MM.1S (cell line): ENCODE data around the gene KPNA4.

Source experiments
- EZH2 ChIP-seq: fragments of 300-600 bp; sonication (generic); optimal IDR thresholded peaks from 2 replicates; pipeline ENCODE3; 2017; ENCODE audit warnings: low read depth, mild to moderate bottlenecking, antibody characterized with exemption, low read length, mixed read lengths
- TF ChIP-seq, protein P1 (sequence below): fragments of 300-600 bp; sonication (generic); IDR thresholded peaks from 2 replicates; pipeline ENCODE4 v1.5.1; 2016; ENCODE audit warnings: antibody characterized with exemption, low read length, mixed read lengths

DNA sequence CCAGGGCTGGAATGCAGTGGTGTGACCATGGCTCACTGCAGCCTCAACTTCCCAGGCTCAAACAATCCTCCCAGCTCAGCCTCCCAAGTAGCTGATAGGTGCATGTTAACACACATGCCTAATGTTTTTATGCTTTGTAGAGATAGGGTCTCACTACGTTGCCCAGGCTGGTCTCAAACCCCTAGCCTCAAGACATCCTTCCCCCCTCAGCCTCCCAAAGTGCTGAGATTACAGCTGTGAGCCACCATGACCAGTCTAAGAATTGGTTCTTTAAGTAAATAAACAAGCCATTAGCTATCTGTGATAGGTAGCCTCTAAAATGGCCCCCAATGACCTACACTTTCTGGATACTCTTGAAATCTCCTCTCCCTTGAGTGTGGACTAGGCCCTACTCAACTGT lies 119.5 kb downstream of the KPNA4 start:
- TF ChIP-seq, protein P1, sequence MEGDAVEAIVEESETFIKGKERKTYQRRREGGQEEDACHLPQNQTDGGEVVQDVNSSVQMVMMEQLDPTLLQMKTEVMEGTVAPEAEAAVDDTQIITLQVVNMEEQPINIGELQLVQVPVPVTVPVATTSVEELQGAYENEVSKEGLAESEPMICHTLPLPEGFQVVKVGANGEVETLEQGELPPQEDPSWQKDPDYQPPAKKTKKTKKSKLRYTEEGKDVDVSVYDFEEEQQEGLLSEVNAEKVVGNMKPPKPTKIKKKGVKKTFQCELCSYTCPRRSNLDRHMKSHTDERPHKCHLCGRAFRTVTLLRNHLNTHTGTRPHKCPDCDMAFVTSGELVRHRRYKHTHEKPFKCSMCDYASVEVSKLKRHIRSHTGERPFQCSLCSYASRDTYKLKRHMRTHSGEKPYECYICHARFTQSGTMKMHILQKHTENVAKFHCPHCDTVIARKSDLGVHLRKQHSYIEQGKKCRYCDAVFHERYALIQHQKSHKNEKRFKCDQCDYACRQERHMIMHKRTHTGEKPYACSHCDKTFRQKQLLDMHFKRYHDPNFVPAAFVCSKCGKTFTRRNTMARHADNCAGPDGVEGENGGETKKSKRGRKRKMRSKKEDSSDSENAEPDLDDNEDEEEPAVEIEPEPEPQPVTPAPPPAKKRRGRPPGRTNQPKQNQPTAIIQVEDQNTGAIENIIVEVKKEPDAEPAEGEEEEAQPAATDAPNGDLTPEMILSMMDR, result no peak
- no peak for TF ChIP-seq EZH2
